Caco-2 (cell line): ENCODE results near the gene WDR27. TPM values are rescaled to one million over a fixed set of nuclear protein-coding genes. Genes with fewer than 3 reads are reported as not detected.

Experiments used
- BruUV-seq: library from RNA; stranded (reverse); fragments of 400-500 nt; replicated peaks from 2 replicates; lab custom pipeline; 2021; lab: Mats Ljungman, UMichigan
- CTCF ChIA-PET: fragments of 300-600 bp; sonication (Branson Sonifier 250); formaldehyde crosslinking; loops from one replicate; lab custom pipeline; 2022; ENCODE audit warnings: antibody characterized with exemption; lab: Charles Lee
- POLR2A ChIA-PET: fragments of 300-600 bp; sonication (Branson Sonifier 250); formaldehyde crosslinking; loops from one replicate; lab custom pipeline; 2022; ENCODE audit warnings: antibody characterized with exemption; lab: Charles Lee
- DNase-seq, 2 experiments: peaks; one replicate each; pipeline versions ENCODE4 v3.0.0 to v3.0.0-alpha.2; 2020 to 2022
- H3K27me3 ChIP-seq: replicated peaks from 2 replicates; pipeline ENCODE4 v1.6.0; 2011; ENCODE audit warnings: low read length; ENCODE audit not compliant: control insufficient read depth, insufficient read depth
- H3K36me3 ChIP-seq: 2 replicates; pipeline ENCODE4 v1.5.1; 2011; ENCODE audit warnings: low read length; ENCODE audit not compliant: control insufficient read depth, insufficient read depth
- H3K4me1 ChIP-seq: fragments of 250-450 bp; sonication (Bioruptor Pico); 2 replicates; pipeline ENCODE4 v1.5.1; 2020; ENCODE audit warnings: mild to moderate bottlenecking
- H3K4me3 ChIP-seq: 2 replicates; pipeline ENCODE4 v1.5.1; 2011; ENCODE audit warnings: low read depth, mild to moderate bottlenecking, control low read depth, low read length
- H3K9me3 ChIP-seq: fragments of 250-450 bp; sonication (Bioruptor Pico); 2 replicates; pipeline ENCODE4 v1.5.1; 2020; ENCODE audit warnings: mild to moderate bottlenecking, moderate library complexity
- H3K27ac Mint-ChIP-seq: one replicate; pipeline ENCODE4 v1.8.0; 2022; ENCODE audit warnings: mixed read lengths; ENCODE audit not compliant: unreplicated experiment
- H3K27me3 Mint-ChIP-seq: one replicate; pipeline ENCODE4 v1.8.0; 2022; ENCODE audit warnings: mixed read lengths; ENCODE audit not compliant: insufficient read depth, unreplicated experiment
- H3K36me3 Mint-ChIP-seq: one replicate; pipeline ENCODE4 v1.8.0; 2022; ENCODE audit warnings: mild to moderate bottlenecking, mixed read lengths; ENCODE audit not compliant: insufficient read depth, unreplicated experiment
- H3K4me1 Mint-ChIP-seq: one replicate; pipeline ENCODE4 v1.8.0; 2022; ENCODE audit warnings: low read depth, mixed read lengths; ENCODE audit not compliant: unreplicated experiment
- H3K4me3 Mint-ChIP-seq: one replicate; pipeline ENCODE4 v1.8.0; 2022; ENCODE audit warnings: mild to moderate bottlenecking, moderate library complexity, mixed read lengths; ENCODE audit not compliant: unreplicated experiment
- H3K9me3 Mint-ChIP-seq: one replicate; pipeline ENCODE4 v1.8.0; 2022; ENCODE audit warnings: mixed read lengths; ENCODE audit not compliant: unreplicated experiment
- intact Hi-C: fragments of 100-400 bp; cut with micrococcal nuclease; formaldehyde crosslinking; loops from one replicate; pipeline ENCODE4 v1.10.0; 2022; ENCODE audit not compliant: unreplicated experiment
- total RNA-seq: library from RNA; stranded (reverse); gene quantifications from 2 replicates; pipeline ENCODE4 v1.2.3, GENCODE V29; 2022
- TF ChIP-seq, protein P1 (sequence below), 2 experiments: fragments of 200-600 bp in 1 of 2; IDR thresholded peaks; 1 replicate in 1 of 2; 2 replicates in 1 of 2; pipeline versions ENCODE4 v1.5.1 to v1.8.0; 2011 to 2022; ENCODE audit warnings: antibody characterized with exemption in 1 of 2, control low read depth in 1 of 2, inconsistent platforms in 1 of 2, low read depth in 1 of 2, low read length in 1 of 2, mild to moderate bottlenecking in 1 of 2, moderate library complexity in 1 of 2; ENCODE audit not compliant: insufficient read depth in 1 of 2, severe bottlenecking in 1 of 2, unreplicated experiment in 1 of 2

The WDR27 gene
- total RNA-seq, 1 experiment from 2014 or later, result 62.9 TPM

DNA sequence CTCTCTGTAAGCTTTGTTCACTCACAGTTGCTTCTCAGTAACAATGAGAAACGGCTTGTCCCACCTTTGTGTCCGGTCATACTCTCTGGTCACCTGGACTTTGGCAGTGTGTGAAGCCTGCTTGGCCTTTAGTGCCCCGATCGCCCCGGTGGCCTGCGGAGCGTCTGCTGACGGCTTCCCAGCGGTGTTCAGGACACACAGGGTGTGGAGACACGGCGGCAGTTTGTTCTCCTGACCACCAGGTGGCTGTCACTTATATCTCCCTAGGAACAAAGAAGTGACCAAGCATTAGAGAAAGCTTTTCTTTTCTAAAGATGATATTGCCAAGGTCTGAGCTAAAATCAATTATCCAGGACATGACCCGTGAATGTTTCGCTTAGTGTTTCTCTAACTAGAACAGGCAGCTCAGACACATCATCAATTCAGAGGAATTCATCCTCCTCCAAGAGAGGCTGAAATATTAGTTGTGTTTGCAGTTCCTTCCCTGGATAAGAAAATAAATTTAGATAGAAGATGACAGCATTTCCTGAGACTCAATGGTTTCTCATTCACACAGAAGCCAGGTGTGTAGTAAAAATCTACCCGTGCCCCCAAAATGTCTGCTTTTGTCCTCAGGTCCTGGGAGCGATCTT is 280.8 kb downstream of the WDR27 start:
- H3K4me1 ChIP-seq, result no peaks in the 10 kb centered on the region
- ChIA-PET CTCF (no interaction called here), POLR2A (no interaction called here)
- H3K27me3 Mint-ChIP-seq, result no peaks in the 10 kb centered on the region
- DNase-seq, result no peak
- H3K27ac Mint-ChIP-seq, result no peak overlapping the region
- no peaks in the 10 kb centered on the region; the same call in 1 of the 2 replicates for H3K9me3 ChIP-seq
- no peak overlapping the region for H3K4me3 Mint-ChIP-seq
- TF ChIP-seq, protein P1, sequence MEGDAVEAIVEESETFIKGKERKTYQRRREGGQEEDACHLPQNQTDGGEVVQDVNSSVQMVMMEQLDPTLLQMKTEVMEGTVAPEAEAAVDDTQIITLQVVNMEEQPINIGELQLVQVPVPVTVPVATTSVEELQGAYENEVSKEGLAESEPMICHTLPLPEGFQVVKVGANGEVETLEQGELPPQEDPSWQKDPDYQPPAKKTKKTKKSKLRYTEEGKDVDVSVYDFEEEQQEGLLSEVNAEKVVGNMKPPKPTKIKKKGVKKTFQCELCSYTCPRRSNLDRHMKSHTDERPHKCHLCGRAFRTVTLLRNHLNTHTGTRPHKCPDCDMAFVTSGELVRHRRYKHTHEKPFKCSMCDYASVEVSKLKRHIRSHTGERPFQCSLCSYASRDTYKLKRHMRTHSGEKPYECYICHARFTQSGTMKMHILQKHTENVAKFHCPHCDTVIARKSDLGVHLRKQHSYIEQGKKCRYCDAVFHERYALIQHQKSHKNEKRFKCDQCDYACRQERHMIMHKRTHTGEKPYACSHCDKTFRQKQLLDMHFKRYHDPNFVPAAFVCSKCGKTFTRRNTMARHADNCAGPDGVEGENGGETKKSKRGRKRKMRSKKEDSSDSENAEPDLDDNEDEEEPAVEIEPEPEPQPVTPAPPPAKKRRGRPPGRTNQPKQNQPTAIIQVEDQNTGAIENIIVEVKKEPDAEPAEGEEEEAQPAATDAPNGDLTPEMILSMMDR (IDR thresholded peaks at IDR 0.05; ENCODE audit: insufficient read depth in 1 of 2, low read depth in 1 of 2, low read length in 1 of 2, severe bottlenecking in 1 of 2, unreplicated experiment in 1 of 2), result no peak
- no TSS peak for BruUV-seq
- no peaks in the 10 kb centered on the region for H3K36me3 ChIP-seq
- H3K27me3 ChIP-seq, result no peaks in the 10 kb centered on the region
- H3K4me1 Mint-ChIP-seq, result no peaks in the 10 kb centered on the region
- H3K4me3 ChIP-seq, result no peak overlapping the region
- intact Hi-C loops, result no loop called here
- peaks cover 18% of the 10 kb centered on the region for H3K9me3 Mint-ChIP-seq
- H3K36me3 Mint-ChIP-seq, result no peaks in the 10 kb centered on the region

GRCh38 chr6:169417101-169417500 is 284.7 kb downstream of the WDR27 start:
- POLR2A ChIA-PET, result no interaction called here
- DNase-seq, result no peak
- peaks cover 36% of the 10 kb centered on the region for H3K9me3 Mint-ChIP-seq
- Histone ChIP-seq H3K36me3 (no peaks in the 10 kb centered on the region), H3K4me3 (no peak overlapping the region), H3K27me3 (no peaks in the 10 kb centered on the region), H3K9me3 (peaks cover 15% of the 10 kb centered on the region), H3K4me1 (no peaks in the 10 kb centered on the region)
- peaks cover 2% of the 10 kb centered on the region for H3K27me3 Mint-ChIP-seq
- intact Hi-C loops, result no loop called here
- no peak overlapping the region for H3K4me3 Mint-ChIP-seq
- H3K36me3 Mint-ChIP-seq, result no peaks in the 10 kb centered on the region
- H3K27ac Mint-ChIP-seq, result no peak overlapping the region
- BruUV-seq, result no TSS peak
- TF ChIP-seq, protein P1 (IDR thresholded peaks at IDR 0.05; ENCODE audit: insufficient read depth in 1 of 2, low read depth in 1 of 2, low read length in 1 of 2, severe bottlenecking in 1 of 2, unreplicated experiment in 1 of 2), result no peak
- CTCF ChIA-PET, result no interaction called here
- H3K4me1 Mint-ChIP-seq, result no peaks in the 10 kb centered on the region

DNA sequence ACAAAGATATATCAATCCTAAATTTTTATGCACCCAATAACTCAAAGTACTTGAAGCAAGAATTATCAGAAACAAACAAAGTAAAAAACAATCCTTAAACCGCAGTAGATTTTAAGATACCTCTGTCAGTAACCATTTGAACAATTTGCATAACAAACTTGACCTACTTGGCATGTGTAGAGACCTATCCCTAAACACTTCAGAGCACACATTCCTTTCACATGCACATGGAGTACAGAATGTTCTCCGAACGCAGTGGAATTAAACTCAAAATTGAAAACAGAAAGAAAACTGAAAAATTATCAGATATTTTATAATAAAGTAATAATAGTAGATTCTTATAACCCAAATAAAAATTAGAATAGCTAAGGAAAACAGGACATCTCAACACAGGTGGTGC is 285.6 kb downstream of the WDR27 start:
- H3K4me3 ChIP-seq, result no peak overlapping the region
- ChIA-PET POLR2A (no interaction called here), CTCF (no interaction called here)
- peaks cover 2% of the 10 kb centered on the region for H3K27me3 Mint-ChIP-seq
- H3K4me3 Mint-ChIP-seq, result no peak overlapping the region
- intact Hi-C loops, result no loop called here
- TF ChIP-seq, protein P1 (IDR thresholded peaks at IDR 0.05; ENCODE audit: insufficient read depth in 1 of 2, low read depth in 1 of 2, low read length in 1 of 2, severe bottlenecking in 1 of 2, unreplicated experiment in 1 of 2), result no peak
- no peak for DNase-seq
- no peaks in the 10 kb centered on the region for H3K36me3 Mint-ChIP-seq
- no peaks in the 10 kb centered on the region for H3K36me3 ChIP-seq
- H3K27me3 ChIP-seq, result no peaks in the 10 kb centered on the region
- no peaks in the 10 kb centered on the region for H3K4me1 Mint-ChIP-seq
- BruUV-seq, result no TSS peak
- H3K4me1 ChIP-seq, result no peaks in the 10 kb centered on the region
- H3K9me3 Mint-ChIP-seq, result peaks cover 34% of the 10 kb centered on the region
- H3K9me3 ChIP-seq, result peaks cover 15% of the 10 kb centered on the region
- no peak overlapping the region for H3K27ac Mint-ChIP-seq
